ENCODE results near the gene PFKP. TPM values are rescaled to one million over a fixed set of nuclear protein-coding genes. Genes with fewer than 3 reads are reported as not detected.

Gene PFKP
- total RNA-seq: 10 to 100 TPM; 22.9 to 74.5 (median 43.8) TPM

- intact Hi-C loops (cut with DNase I; ENCODE audit: low total_unique reads): no loop called here
- H3K9me3 ChIP-seq: no peaks in the 10 kb centered on the region
- peak within 1 kb of the TSS; percentile 55 to 65 for H3K4me3 ChIP-seq
- H3K36me3 ChIP-seq: no peaks in the 10 kb centered on the region
- peaks cover 0 to 6% of the 10 kb centered on the region in 2 donors for H3K4me1 ChIP-seq
- no peaks in the 10 kb centered on the region for H3K27me3 ChIP-seq
- TF ChIP-seq POLR2A (IDR thresholded peaks at IDR 0.05) (peak in 1 of 2 donors; percentile 69), CTCF (IDR thresholded peaks at IDR 0.05) (no peak)
- peak; percentile 43 to 47 for DNase-seq
- H3K27ac ChIP-seq: peak within 1 kb of the TSS; percentile 70 to 75
Measured at GRCh38 chr10:3067118-3067858, at the start of gene PFKP. TSS of gene PFKP (plus strand) at chr10:3067548. CDS start at chr10:3067596, 48 bp downstream.

- no peak for TF ChIP-seq POLR2A (IDR thresholded peaks at IDR 0.05)
- no peaks in the 10 kb centered on the region for H3K36me3 ChIP-seq
- H3K4me3 ChIP-seq: no peak overlapping the region
- no peaks in the 10 kb centered on the region for H3K27me3 ChIP-seq
- intact Hi-C loops (cut with DNase I; ENCODE audit: low total_unique reads): no loop called here
- no peak for DNase-seq
- no peak overlapping the region for H3K27ac ChIP-seq
- no peaks in the 10 kb centered on the region for H3K9me3 ChIP-seq
- no peaks in the 10 kb centered on the region for H3K4me1 ChIP-seq
Measured at GRCh38 chr10:3018247-3018646, 49.1 kb upstream of the PFKP start.

- Histone ChIP-seq H3K4me1 (no peaks in the 10 kb centered on the region), H3K27me3 (no peaks in the 10 kb centered on the region), H3K27ac (no peak overlapping the region), H3K9me3 (no peaks in the 10 kb centered on the region), H3K36me3 (no peaks in the 10 kb centered on the region), H3K4me3 (no peak overlapping the region)
- TF ChIP-seq POLR2A (IDR thresholded peaks at IDR 0.05) (no peak), CTCF (IDR thresholded peaks at IDR 0.05) (no peak)
- intact Hi-C loops (cut with DNase I; ENCODE audit: low total_unique reads): no loop called here
- no peak for DNase-seq
Measured at GRCh38 chr10:3020311-3020710, 47.0 kb upstream of the PFKP start.

GRCh38 chr10:3020881-3021280, 46.5 kb upstream of the PFKP start:
- H3K9me3 ChIP-seq: no peaks in the 10 kb centered on the region
- no peaks in the 10 kb centered on the region for H3K4me1 ChIP-seq
- DNase-seq: no peak
- no peak overlapping the region for H3K27ac ChIP-seq
- H3K27me3 ChIP-seq: no peaks in the 10 kb centered on the region
- TF ChIP-seq POLR2A (IDR thresholded peaks at IDR 0.05): no peak
- TF ChIP-seq CTCF (IDR thresholded peaks at IDR 0.05): no peak
- H3K4me3 ChIP-seq: no peak overlapping the region
- H3K36me3 ChIP-seq: no peaks in the 10 kb centered on the region
- intact Hi-C loops (cut with DNase I; ENCODE audit: low total_unique reads): no loop called here

GRCh38 chr10:3022027-3022426, 45.3 kb upstream of the PFKP start:
- Histone ChIP-seq H3K36me3 (no peaks in the 10 kb centered on the region), H3K4me1 (no peaks in the 10 kb centered on the region), H3K27me3 (no peaks in the 10 kb centered on the region), H3K27ac (no peak overlapping the region), H3K4me3 (no peak overlapping the region), H3K9me3 (no peaks in the 10 kb centered on the region)
- no peak for DNase-seq
- TF ChIP-seq CTCF (IDR thresholded peaks at IDR 0.05): no peak
- TF ChIP-seq POLR2A (IDR thresholded peaks at IDR 0.05): no peak
- intact Hi-C loops (cut with DNase I; ENCODE audit: low total_unique reads): no loop called here
